Effector CD8-positive, alpha-beta T cell (primary cell): ENCODE measurements around the gene U2AF1.
"Not testable (repeated sequence)": the region's sequence is repeated elsewhere in the genome, so short reads cannot be mapped to it uniquely, and the experiment has no call there.

Experiments
- DNase-seq: peaks from one replicate; lab custom pipeline; 2025; lab: John Stamatoyannopoulos, UW

The U2AF1 gene

GRCh38 chr21:43076643-43077042 is 30.7 kb downstream of the U2AF1 start:
- DNase-seq = not testable (repeated sequence)

- DNase-seq = not testable (repeated sequence)
These were observed 31.2 kb downstream of the U2AF1 start for GRCh38 chr21:43076023-43076637.

- DNase-seq = not testable (repeated sequence)
These were observed 32.0 kb downstream of the U2AF1 start, which contains the start of gene CBS for GRCh38 chr21:43075170-43076022. TSS of gene CBS (minus strand) at chr21:43075835. CDS start at chr21:43072193, 3,642 bp downstream.

- DNase-seq = not testable (repeated sequence)
These were observed 32.8 kb downstream of the U2AF1 start for GRCh38 chr21:43074401-43075169.

GRCh38 chr21:43072742-43073141 is 34.6 kb downstream of the U2AF1 start:
- DNase-seq = not testable (repeated sequence)

GRCh38 chr21:43069682-43070081 is 37.7 kb downstream of the U2AF1 start:
- not testable (repeated sequence) for DNase-seq

GRCh38 chr21:43068065-43068464 is 39.3 kb downstream of the U2AF1 start:
- DNase-seq = not testable (repeated sequence)

- not testable (repeated sequence) for DNase-seq
These were observed 40.7 kb downstream of the U2AF1 start for GRCh38 chr21:43066690-43067089.

- not testable (repeated sequence) for DNase-seq
These were observed 41.4 kb downstream of the U2AF1 start for GRCh38 chr21:43065991-43066390.

- not testable (repeated sequence) for DNase-seq
These were observed 43.0 kb downstream of the U2AF1 start for GRCh38 chr21:43064265-43064917.

- not testable (repeated sequence) for DNase-seq
These were observed 44.3 kb downstream of the U2AF1 start for GRCh38 chr21:43062955-43063664.

- DNase-seq = not testable (repeated sequence)
These were observed 54.3 kb downstream of the U2AF1 start for GRCh38 chr21:43053112-43053511.

- not testable (repeated sequence) for DNase-seq
These were observed 61.2 kb downstream of the U2AF1 start for GRCh38 chr21:43045876-43046821.

GRCh38 chr21:43045165-43045875 is 62.0 kb downstream of the U2AF1 start:
- DNase-seq = not testable (repeated sequence)

GRCh38 chr21:43044547-43044946 is 62.8 kb downstream of the U2AF1 start:
- not testable (repeated sequence) for DNase-seq

- not testable (repeated sequence) for DNase-seq
These were observed 64.1 kb downstream of the U2AF1 start for GRCh38 chr21:43043291-43043690.
